Kidney (tissue), 14 donors: ENCODE measurements around the gene MAPRE2. TPM values are rescaled to one million over a fixed set of nuclear protein-coding genes. Genes with fewer than 3 reads are reported as not detected.

ENCODE experiments used
- DNase-seq, 5 donors: peaks; one replicate each; pipeline ENCODE4 v3.0.0-alpha.2; 2013 to 2020
- FAIRE-seq: peaks from 2 replicates; lab custom pipeline; 2012; peaks lifted over from hg19 to GRCh38; lab: Jason Lieb, UNC
- H3K27ac ChIP-seq, 2 donors: one replicate each; pipeline ENCODE4 v1.7.0; 2013; ENCODE audit warnings: low read depth in 2 of 2, low read length in 2 of 2, inconsistent platforms in 1 of 2
- H3K27me3 ChIP-seq: one replicate; pipeline ENCODE4 v1.7.1; 2013; ENCODE audit warnings: low read length, inconsistent platforms; ENCODE audit not compliant: control insufficient read depth, insufficient read depth
- H3K36me3 ChIP-seq, 3 donors: one replicate each; pipeline versions ENCODE4 v1.7.0 to v1.7.1; 2013; ENCODE audit warnings: low read length in 3 of 3, control low read depth in 1 of 3, inconsistent platforms in 1 of 3; ENCODE audit not compliant: insufficient read depth in 3 of 3, control insufficient read depth in 2 of 3
- H3K4me1 ChIP-seq, 3 donors: one replicate each; pipeline versions ENCODE4 v1.7.0 to v1.7.1; 2013; ENCODE audit warnings: low read length in 3 of 3, inconsistent platforms in 1 of 3, low read depth in 1 of 3; ENCODE audit not compliant: control insufficient read depth in 2 of 3, insufficient read depth in 2 of 3
- H3K4me3 ChIP-seq, 3 donors: one replicate each; pipeline versions ENCODE4 v1.7.0 to v1.8.1; 2013; ENCODE audit warnings: low read length in 3 of 3, control low read depth in 1 of 3, inconsistent platforms in 1 of 3
- H3K9ac ChIP-seq, 3 donors: one replicate each; pipeline versions ENCODE4 v1.7.0 to v1.7.1; 2013; ENCODE audit warnings: low read length in 3 of 3, control low read depth in 1 of 3, inconsistent platforms in 1 of 3
- H3K9me3 ChIP-seq, 3 donors: one replicate each; pipeline versions ENCODE4 v1.7.0 to v1.7.1; 2013; ENCODE audit warnings: low read length in 3 of 3, control low read depth in 1 of 3, inconsistent platforms in 1 of 3; ENCODE audit not compliant: control insufficient read depth in 2 of 3, insufficient read depth in 1 of 3
- CTCF ChIP-seq: IDR thresholded peaks from 3 replicates; pipeline ENCODE4 v1.5.1; 2012; ENCODE audit warnings: mild to moderate bottlenecking, moderate library complexity, borderline replicate concordance; ENCODE audit not compliant: insufficient read depth; ENCODE audit errors: extremely low read depth
- intact Hi-C: fragments of 100-400 bp; cut with DNase I; formaldehyde crosslinking; loops from one replicate; pipeline ENCODE4 v1.11.1; 2022
- polyA plus RNA-seq: library from polyadenylated mRNA; stranded (reverse); fragments of 350-450 nt; fragmentation: Illumina TruSeq; extraction: RNeasy Lipid Tissue Mini Kit (QIAGEN cat#74804); gene quantifications from one replicate; pipeline ENCODE4 v1.2.3, GENCODE V29; 2014; ENCODE audit warnings: low read depth, low replicate concordance; ENCODE audit not compliant: insufficient read depth
- total RNA-seq: library from RNA; stranded (reverse); fragmentation: NEBNext Ultra II Directional; extraction: Animal tissue kit (Norgen Biotek cat#: 25700); gene quantifications from one replicate; pipeline ENCODE4 v1.2.1, GENCODE V29; 2021
- donor health status: control.
- donor health status: control.
- donor health status: control.
- donor health status: control.
- donor health status: control.
- donor health status: DM: yes; HTN: yes; CAD: no.
- donor health status: Normal renal cell carcinoma (clear cell type).

MAPRE2 gene
- total and polyA plus RNA-seq, 2 donors from 2014 or later, result 15.2 to 30.2 TPM

- Histone ChIP-seq H3K36me3 (no peaks in the 10 kb centered on the region), H3K27ac (peak overlapping the region; percentile 83 to 91), H3K9ac (peak overlapping the region; percentile 84 to 97 (median 92)), H3K9me3 (no peaks in the 10 kb centered on the region), H3K4me1 (peaks cover 2 to 5% (median 3%) of the 10 kb centered on the region in 3 donors), H3K4me3 (peak overlapping the region; percentile 94 to 99 (median 98)), H3K27me3 (no peaks in the 10 kb centered on the region)
- no peak for FAIRE-seq
- intact Hi-C loops, result no loop called here
- no peak for TF ChIP-seq CTCF
- peak in 3 of 5 donors; percentile 25 to 72 (median 51) for DNase-seq
These were observed 688 bp downstream of the MAPRE2 start for GRCh38 chr18:35041815-35042387.

- H3K27ac ChIP-seq, result peak overlapping the region; percentile 26 to 91
- peaks cover 2 to 5% (median 3%) of the 10 kb centered on the region in 3 donors for H3K4me1 ChIP-seq
- no peak for DNase-seq
- no peaks in the 10 kb centered on the region for H3K36me3 ChIP-seq
- peak overlapping the region; percentile 94 to 99 (median 98) for H3K4me3 ChIP-seq
- no peaks in the 10 kb centered on the region for H3K9me3 ChIP-seq
- peak overlapping the region; percentile 84 to 97 (median 92) for H3K9ac ChIP-seq
- FAIRE-seq, result no peak
- TF ChIP-seq CTCF, result no peak
- H3K27me3 ChIP-seq, result no peaks in the 10 kb centered on the region
- intact Hi-C loops, result no loop called here
These were observed 1.3 kb downstream of the MAPRE2 start for GRCh38 chr18:35042389-35043071.

GRCh38 chr18:35043207-35043606, 2.0 kb downstream of the MAPRE2 start:
- intact Hi-C loops, result no loop called here
- TF ChIP-seq CTCF, result no peak
- Histone ChIP-seq H3K27ac (peak overlapping the region in 1 of 2 donors; percentile 91), H3K27me3 (no peaks in the 10 kb centered on the region), H3K36me3 (no peaks in the 10 kb centered on the region), H3K9me3 (no peaks in the 10 kb centered on the region), H3K9ac (no peak overlapping the region), H3K4me3 (peak overlapping the region in 2 of 3 donors; percentile 94 to 98), H3K4me1 (peaks cover 2 to 5% (median 3%) of the 10 kb centered on the region in 3 donors)
- DNase-seq (no peak), FAIRE-seq (no peak)
